GM12801 (cell line): Measurements from ENCODE around the gene ARL15.

Source experiments
- CTCF ChIP-seq: IDR thresholded peaks from one replicate; pipeline ENCODE4 v1.5.1; 2011; ENCODE audit warnings: control low read depth; ENCODE audit not compliant: insufficient read length; ENCODE audit errors: extremely low read depth

Gene ARL15

GRCh38 chr5:54310433-54311175, at the start of gene ARL15:
ARL15 (minus strand) TSS chr5:54310573.
- no peak for TF ChIP-seq CTCF

GRCh38 chr5:54360089-54360488, 49.7 kb upstream of the ARL15 start:
- TF ChIP-seq CTCF, result no peak

GRCh38 chr5:54357408-54358058, 47.2 kb upstream of the ARL15 start:
- no peak for TF ChIP-seq CTCF

- TF ChIP-seq CTCF, result no peak
These were observed 37.0 kb upstream of the ARL15 start for GRCh38 chr5:54347221-54347865.

- TF ChIP-seq CTCF, result no peak
These were observed 34.3 kb upstream of the ARL15 start for GRCh38 chr5:54344653-54345052.

GRCh38 chr5:54341971-54342370, 31.6 kb upstream of the ARL15 start:
- TF ChIP-seq CTCF, result no peak

- no peak for TF ChIP-seq CTCF
These were observed 27.1 kb upstream of the ARL15 start for GRCh38 chr5:54337523-54337922.
